ENCODE measurements around the gene MESD.

MESD gene

DNA sequence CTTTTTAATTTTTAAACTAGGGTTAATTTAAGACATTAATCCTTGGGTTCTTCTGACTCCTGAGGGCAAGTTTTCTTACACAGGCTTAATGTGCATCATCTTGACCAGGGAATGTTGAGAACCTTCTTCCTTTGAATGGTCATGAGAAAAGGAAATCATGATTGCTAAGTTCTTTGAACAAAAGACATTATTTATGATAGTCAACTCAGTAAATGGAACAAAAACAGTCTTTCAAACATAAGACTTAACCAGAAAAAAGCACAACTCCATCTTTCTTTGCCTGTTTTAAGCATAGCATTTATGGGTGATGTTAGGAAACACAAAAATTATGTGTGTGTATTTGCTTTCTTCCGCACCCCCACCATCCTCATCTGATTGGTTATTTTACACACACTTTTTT lies 16.5 kb upstream of the MESD start:
- Mint-ChIP-seq H3K27me3 (no peaks in the 10 kb centered on the region), H3K4me3 (no peak overlapping the region), H3K9me3 (no peaks in the 10 kb centered on the region), H3K27ac (peak overlapping the region; percentile 67), H3K36me3 (peaks cover 15 to 24% of the 10 kb centered on the region in 2 donors), H3K4me1 (peaks cover 18 to 50% of the 10 kb centered on the region in 2 donors)
- no peak for ATAC-seq (replicated peaks)
- no peak for DNase-seq

DNA sequence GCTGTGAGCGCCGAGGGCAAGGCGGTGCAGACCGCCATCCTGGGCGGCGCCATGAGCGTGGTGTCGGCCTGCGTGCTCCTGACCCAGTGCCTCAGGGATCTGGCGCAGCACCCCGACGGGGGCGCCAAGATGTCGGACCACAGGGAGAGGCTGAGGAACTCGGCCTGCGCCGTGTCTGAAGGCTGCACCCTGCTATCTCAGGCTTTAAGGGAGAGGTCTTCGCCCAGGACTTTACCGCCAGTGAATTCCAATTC lies 13.4 kb upstream of the MESD start:
- H3K4me3 Mint-ChIP-seq = peak overlapping the region; percentile 58 to 72
- H3K27me3 Mint-ChIP-seq = no peaks in the 10 kb centered on the region
- H3K36me3 Mint-ChIP-seq = peaks cover 15 to 20% of the 10 kb centered on the region in 2 donors
- no peak for DNase-seq
- no peaks in the 10 kb centered on the region for H3K9me3 Mint-ChIP-seq
- peaks cover 27 to 58% of the 10 kb centered on the region in 2 donors for H3K4me1 Mint-ChIP-seq
- H3K27ac Mint-ChIP-seq = no peak overlapping the region
- no peak for ATAC-seq (replicated peaks)

DNA sequence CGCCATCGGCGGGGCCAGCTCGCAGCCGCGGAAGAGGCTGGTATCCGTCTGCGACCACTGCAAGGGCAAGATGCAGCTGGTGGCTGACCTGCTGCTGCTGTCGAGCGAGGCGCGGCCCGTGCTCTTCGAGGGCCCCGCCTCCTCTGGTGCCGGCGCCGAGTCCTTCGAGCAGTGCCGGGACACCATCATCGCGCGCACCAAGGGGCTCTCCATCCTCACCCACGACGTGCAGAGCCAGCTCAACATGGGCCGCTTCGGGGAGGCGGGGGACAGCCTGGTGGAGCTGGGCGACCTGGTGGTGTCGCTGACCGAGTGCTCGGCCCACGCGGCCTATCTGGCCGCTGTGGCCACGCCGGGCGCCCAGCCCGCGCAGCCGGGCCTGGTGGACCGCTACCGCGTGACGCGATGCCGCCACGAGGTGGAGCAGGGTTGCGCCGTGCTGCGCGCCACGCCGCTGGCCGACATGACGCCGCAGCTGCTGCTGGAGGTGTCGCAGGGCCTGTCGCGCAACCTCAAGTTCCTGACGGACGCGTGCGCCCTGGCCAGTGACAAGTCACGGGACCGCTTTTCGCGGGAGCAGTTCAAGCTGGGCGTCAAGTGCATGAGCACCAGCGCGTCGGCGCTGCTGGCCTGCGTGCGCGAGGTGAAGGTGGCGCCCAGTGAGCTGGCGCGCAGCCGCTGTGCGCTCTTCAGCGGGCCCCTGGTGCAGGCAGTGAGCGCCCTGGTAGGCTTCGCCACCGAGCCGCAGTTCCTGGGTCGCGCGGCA lies 12.9 kb upstream of the MESD start:
- H3K4me1 Mint-ChIP-seq = peaks cover 27 to 52% of the 10 kb centered on the region in 2 donors
- no peaks in the 10 kb centered on the region for H3K27me3 Mint-ChIP-seq
- H3K27ac Mint-ChIP-seq = peak overlapping the region; percentile 42
- ATAC-seq (replicated peaks) (no peak), DNase-seq (no peak)
- H3K4me3 Mint-ChIP-seq = peak overlapping the region; percentile 72 to 91
- H3K36me3 Mint-ChIP-seq = peaks cover 15 to 20% of the 10 kb centered on the region in 2 donors
- H3K9me3 Mint-ChIP-seq = no peaks in the 10 kb centered on the region

DNA sequence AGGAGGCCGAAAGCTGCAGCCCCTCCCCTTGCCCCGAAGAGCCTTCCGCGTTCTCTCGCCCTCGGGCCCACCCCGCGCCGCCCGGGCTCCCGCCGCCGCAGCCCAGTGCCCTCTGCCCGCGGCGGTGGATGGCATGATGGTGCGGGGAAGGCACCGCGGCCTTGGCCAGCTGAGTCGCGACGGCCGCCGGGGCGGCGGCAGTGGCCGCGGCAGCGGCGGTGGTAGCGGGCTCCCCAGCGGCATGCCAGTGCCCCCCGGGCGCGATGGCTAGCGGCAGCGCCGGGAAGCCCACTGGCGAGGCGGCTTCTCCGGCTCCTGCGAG lies 12.4 kb upstream of the MESD start:
- no peaks in the 10 kb centered on the region for H3K9me3 Mint-ChIP-seq
- H3K4me1 Mint-ChIP-seq = peaks cover 29 to 52% of the 10 kb centered on the region in 2 donors
- DNase-seq (no peak), ATAC-seq (replicated peaks) (no peak)
- H3K27me3 Mint-ChIP-seq = no peaks in the 10 kb centered on the region
- peak overlapping the region; percentile 90 for H3K27ac Mint-ChIP-seq
- H3K36me3 Mint-ChIP-seq = peaks cover 15 to 20% of the 10 kb centered on the region in 2 donors
- peak overlapping the region; percentile 84 to 91 for H3K4me3 Mint-ChIP-seq

DNA sequence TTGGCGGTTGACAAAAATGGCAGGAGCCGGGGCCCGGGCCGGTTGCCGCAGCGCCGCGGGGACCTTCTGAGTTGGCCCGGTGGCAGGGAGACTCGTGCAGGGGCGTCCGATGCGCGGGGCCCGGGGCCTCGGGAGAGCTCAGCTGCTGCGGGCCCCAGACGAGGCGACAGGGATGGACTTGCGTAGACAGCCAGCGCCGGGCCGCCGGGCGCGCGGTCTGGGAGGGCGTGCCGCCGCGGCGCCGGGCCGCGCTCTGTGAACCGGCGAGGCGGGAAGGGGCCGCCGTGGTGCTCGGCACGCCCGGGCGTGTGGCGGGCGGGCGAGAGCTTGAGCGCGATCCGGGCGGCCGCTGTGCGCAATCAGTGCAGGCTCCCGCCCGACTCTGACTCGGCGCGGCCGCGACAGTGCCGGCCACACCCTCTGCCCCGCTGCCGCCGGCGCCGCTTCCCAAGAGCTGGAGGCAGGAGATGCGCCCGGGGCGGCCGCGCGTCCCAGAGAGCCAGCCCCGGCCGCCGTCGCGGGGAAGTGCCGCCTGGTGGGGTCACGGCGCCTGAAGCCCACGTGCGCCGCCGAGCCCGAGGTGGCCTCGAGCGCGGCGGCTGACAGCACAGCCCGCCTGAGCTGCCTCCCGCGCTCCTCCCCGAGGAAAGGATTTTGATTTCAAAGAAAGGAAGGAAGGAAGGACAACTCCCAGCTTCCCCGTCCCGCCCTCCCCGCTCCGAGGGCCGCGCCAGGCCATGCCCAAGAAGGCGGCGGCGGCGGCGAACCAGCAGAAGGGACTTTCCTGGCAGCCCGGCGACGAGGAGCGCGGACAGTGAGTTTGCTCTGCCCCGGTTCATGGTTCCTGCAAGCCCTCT lies 11.8 kb upstream of the MESD start:
- Mint-ChIP-seq H3K27ac (peak overlapping the region; percentile 94), H3K27me3 (no peaks in the 10 kb centered on the region), H3K9me3 (no peaks in the 10 kb centered on the region), H3K4me3 (peak overlapping the region; percentile 89 to 91), H3K36me3 (peaks cover 15 to 19% of the 10 kb centered on the region in 2 donors), H3K4me1 (peaks cover 29 to 52% of the 10 kb centered on the region in 2 donors)
- ATAC-seq (replicated peaks) = peak; percentile 49 to 55
- DNase-seq = peak; percentile 41

DNA sequence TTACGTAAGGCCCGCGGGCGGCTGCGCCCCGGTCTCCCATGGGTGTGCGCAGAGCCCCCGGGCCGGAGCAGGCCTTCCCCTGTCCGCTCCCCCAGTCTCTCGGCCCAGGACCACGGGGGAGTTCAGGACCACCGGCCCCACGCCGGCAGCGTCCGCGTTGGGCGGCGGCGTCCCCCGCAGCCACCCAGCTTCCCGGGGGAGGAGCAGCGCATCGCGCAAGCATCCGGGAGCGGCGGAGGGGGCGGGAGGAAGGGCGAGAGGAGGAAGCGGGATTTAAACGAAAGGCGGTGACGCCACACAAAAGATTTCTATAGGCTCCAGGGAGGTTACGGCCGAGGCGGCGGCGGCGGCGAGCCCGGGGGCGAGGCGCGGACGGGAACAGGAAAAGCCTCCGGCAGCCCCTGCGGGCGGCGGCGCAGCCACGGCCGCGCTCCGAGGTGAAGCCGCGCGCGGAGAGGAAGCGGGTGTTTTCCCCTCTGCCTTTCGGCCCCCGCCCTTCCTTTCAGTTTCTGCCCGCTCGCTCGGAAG lies 11.1 kb upstream of the MESD start, which contains the start of gene TLNRD1:
Gene TLNRD1 (plus strand): TSS at position 300 of the 528 bp plus-strand sequence. CDS start 1,349 bp downstream, outside the sequence.
- peak within 1 kb of the TSS; percentile 94 for H3K27ac Mint-ChIP-seq
- peak; percentile 75 to 76 for ATAC-seq (replicated peaks)

DNA sequence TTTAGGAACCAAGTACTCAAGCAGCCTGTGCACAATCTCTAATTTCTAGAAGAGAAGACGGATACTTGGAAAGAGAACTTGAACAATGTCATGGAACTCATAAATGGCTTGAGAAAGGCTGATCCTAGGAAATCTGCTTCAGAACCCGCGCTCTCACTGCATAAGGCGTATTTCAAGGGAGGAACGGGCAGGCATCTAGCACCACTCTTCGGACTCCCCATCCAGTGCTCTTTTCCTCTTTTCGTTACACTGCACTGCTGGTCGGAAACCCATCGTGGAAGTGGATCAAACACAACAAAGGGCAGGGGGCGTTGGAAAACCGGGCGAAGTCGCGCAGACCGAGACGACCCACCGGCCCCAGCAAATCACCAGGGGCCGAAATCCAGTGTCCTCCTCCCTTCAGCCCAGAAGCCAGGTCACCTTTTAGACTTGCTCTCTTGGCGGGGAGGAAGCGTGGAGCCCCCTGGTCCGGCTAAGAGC lies 10.6 kb upstream of the MESD start:
- Mint-ChIP-seq H3K27ac (peak overlapping the region; percentile 94), H3K4me3 (peak overlapping the region; percentile 89 to 91), H3K27me3 (no peaks in the 10 kb centered on the region), H3K9me3 (no peaks in the 10 kb centered on the region), H3K36me3 (peaks cover 14 to 17% of the 10 kb centered on the region in 2 donors), H3K4me1 (peaks cover 29 to 45% of the 10 kb centered on the region in 2 donors)
- ATAC-seq (replicated peaks) = no peak
- DNase-seq = no peak

More for the DNA sequence above, 11.1 kb upstream of the MESD start, which contains the start of gene TLNRD1:
- H3K36me3 Mint-ChIP-seq = peaks cover 14 to 17% of the 10 kb centered on the region in 2 donors
- H3K4me1 Mint-ChIP-seq = peaks cover 29 to 50% of the 10 kb centered on the region in 2 donors
- no peaks in the 10 kb centered on the region for H3K9me3 Mint-ChIP-seq
- peak; percentile 84 for DNase-seq
- no peaks in the 10 kb centered on the region for H3K27me3 Mint-ChIP-seq
- peak within 1 kb of the TSS; percentile 89 to 91 for H3K4me3 Mint-ChIP-seq

DNA sequence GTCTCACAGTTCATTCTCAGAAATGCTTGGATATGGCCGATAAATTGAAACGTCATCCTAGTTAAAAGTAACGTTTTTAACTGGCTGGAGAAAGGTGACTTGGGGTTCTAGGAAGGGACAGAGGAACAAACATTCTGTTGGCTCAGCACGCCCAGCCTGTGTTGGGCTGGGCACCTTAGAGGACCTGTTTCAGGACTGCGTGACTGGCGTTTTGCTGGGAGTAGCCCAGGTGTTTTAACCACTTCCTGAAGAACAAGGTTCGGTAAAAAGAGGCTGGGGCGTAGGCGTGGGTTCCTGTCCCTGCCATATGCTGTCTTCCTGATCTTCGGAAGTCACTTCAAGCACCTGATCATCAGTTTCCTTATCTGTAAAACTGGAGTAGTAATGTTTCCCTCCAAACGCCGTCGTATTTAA lies 10.0 kb upstream of the MESD start:
- Mint-ChIP-seq H3K27ac (peak overlapping the region; percentile 94), H3K27me3 (no peaks in the 10 kb centered on the region), H3K9me3 (no peaks in the 10 kb centered on the region), H3K4me1 (peaks cover 27 to 39% of the 10 kb centered on the region in 2 donors), H3K4me3 (peak overlapping the region; percentile 89 to 91), H3K36me3 (peaks cover 12 to 15% of the 10 kb centered on the region in 2 donors)
- ATAC-seq (replicated peaks) (peak; percentile 17 to 19), DNase-seq (peak; percentile 53)

DNA sequence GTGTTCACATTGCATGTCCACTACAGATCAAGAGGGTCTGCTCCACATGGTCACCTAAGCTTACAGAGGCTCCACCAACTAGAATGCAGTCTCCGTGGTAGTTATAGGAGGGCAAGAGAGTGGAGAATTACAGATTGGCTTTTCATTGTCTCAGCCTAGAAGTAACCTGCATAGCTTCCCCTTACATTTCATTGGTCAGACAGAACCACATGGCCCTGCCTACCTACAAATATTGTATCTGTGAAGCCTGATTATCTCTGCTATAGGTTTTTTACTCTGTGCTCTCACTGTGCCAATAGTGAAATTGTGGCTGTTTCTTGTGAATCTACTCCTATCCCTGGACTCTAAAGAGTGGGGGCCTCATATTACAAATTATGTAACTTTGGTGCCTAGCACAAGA lies 8.6 kb upstream of the MESD start:
- DNase-seq = no peak
- Mint-ChIP-seq H3K36me3 (peaks cover 1 to 2% of the 10 kb centered on the region in 2 donors), H3K4me3 (no peak overlapping the region), H3K9me3 (no peaks in the 10 kb centered on the region), H3K4me1 (peaks cover 16 to 25% of the 10 kb centered on the region in 2 donors), H3K27me3 (no peaks in the 10 kb centered on the region), H3K27ac (peak overlapping the region; percentile 88)
- no peak for ATAC-seq (replicated peaks)

DNA sequence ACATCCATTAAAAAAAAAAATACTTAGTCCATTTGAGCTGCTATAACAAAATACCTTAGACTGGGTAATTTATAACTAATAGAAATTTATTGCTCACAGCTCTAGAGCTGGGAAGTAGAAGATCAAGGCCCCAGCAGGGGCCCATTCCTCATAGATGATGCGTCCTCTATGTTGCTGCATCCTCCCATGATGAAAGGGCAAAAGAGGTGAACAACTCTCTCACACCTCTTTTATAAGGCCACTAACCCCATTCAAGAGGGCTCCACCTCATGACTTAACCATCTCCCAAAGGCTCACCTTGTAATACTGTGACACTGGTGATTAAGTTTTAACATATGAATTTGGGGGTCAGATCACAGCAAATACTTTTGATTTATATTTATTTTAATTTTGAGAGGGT lies 8.1 kb upstream of the MESD start:
- H3K36me3 Mint-ChIP-seq = peaks cover 0 to 2% of the 10 kb centered on the region in 2 donors
- DNase-seq (no peak), ATAC-seq (replicated peaks) (no peak)
- H3K27ac Mint-ChIP-seq = no peak overlapping the region
- H3K4me1 Mint-ChIP-seq = peaks cover 15 to 22% of the 10 kb centered on the region in 2 donors
- no peak overlapping the region for H3K4me3 Mint-ChIP-seq
- no peaks in the 10 kb centered on the region for H3K9me3 Mint-ChIP-seq
- H3K27me3 Mint-ChIP-seq = no peaks in the 10 kb centered on the region

DNA sequence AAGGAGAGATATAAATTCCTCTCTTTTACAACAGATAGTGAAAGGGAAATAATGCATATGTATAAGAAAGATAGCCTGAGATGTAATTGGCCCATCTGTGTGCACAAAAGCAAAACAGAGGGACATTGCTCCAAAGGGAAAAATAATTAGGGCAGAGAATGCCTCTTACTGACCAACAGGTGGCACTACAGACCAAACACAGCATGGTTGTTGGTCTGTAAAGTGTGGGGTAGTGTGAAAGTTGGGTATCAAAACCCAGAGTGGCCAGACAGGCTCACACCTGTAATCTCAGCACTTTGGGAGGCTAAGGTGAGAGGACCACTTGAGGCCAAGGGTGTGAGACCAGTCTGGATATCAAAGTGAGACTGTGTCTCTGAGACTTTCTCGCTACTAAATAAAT lies 6.6 kb upstream of the MESD start:
- DNase-seq = no peak
- Mint-ChIP-seq H3K27me3 (no peaks in the 10 kb centered on the region), H3K36me3 (no peaks in the 10 kb centered on the region), H3K9me3 (no peaks in the 10 kb centered on the region), H3K4me1 (peaks cover 14 to 27% of the 10 kb centered on the region in 2 donors), H3K27ac (no peak overlapping the region), H3K4me3 (no peak overlapping the region)
- no peak for ATAC-seq (replicated peaks)

DNA sequence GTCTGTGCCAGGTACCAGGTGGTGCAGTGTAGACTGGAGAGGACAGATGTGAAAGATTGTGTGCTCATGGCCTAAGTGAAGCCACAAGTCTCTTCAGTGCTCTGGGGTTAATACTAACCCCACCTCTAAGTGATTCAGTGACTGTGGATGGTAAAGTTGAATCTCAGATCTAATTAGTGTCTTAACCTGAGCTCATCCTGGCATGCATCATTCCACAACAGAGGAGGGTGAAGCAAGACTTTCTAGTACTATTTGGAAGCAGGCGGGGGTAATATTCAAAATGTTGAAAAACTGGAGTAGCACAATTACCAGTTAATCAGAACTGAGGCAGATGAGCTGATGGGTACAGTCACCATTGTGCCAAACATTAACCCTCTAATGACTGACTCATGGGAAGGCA lies 2.8 kb upstream of the MESD start:
- no peaks in the 10 kb centered on the region for H3K9me3 Mint-ChIP-seq
- H3K27me3 Mint-ChIP-seq = no peaks in the 10 kb centered on the region
- H3K4me1 Mint-ChIP-seq = peaks cover 12 to 27% of the 10 kb centered on the region in 2 donors
- DNase-seq (no peak), ATAC-seq (replicated peaks) (no peak)
- no peak overlapping the region for H3K27ac Mint-ChIP-seq
- H3K4me3 Mint-ChIP-seq = no peak overlapping the region
- peaks cover 8 to 14% of the 10 kb centered on the region in 2 donors for H3K36me3 Mint-ChIP-seq

DNA sequence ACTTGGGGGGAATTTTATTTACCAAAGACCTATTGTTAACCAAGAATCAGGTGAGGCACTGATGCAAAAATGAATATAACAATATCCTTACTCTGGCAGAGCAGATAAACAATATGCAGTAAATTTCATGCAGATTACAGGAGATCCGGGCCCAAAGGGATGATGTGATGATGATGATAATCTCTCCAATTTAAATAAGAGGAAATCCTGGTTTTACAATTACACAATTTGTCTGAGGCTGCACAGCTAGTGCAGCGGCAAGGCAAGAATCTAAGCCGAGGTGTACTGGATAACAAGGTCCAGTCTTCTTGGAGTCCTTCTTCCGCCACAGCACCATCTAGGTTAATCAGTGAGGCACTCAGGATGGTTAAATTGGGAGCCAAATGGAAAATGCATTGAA lies 2.4 kb upstream of the MESD start:
- DNase-seq (no peak), ATAC-seq (replicated peaks) (no peak)
- Mint-ChIP-seq H3K4me1 (peaks cover 13 to 30% of the 10 kb centered on the region in 2 donors), H3K27me3 (no peaks in the 10 kb centered on the region), H3K36me3 (peaks cover 8 to 15% of the 10 kb centered on the region in 2 donors), H3K9me3 (no peaks in the 10 kb centered on the region), H3K27ac (no peak overlapping the region), H3K4me3 (no peak overlapping the region)

DNA sequence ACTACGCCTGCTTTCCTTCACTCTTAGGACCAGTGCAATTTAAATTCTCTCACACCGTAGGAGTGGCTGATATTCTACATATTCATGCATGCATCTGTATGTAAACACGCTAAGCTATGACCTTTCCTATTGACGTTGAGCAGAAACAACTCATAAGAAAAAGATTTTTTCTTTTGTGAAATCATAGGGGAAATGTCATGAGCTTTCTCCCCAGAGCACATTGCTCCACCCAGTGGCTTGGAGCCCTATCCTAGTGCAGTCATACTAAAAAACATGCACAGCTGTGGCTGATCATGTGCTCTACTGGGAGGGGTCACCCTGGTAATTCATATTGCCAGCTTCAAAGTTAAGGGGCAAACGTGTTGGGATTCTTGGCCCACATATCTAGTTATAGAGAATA lies 1.8 kb upstream of the MESD start:
- peaks cover 17 to 36% of the 10 kb centered on the region in 2 donors for H3K4me1 Mint-ChIP-seq
- H3K4me3 Mint-ChIP-seq = no peak overlapping the region

More for the DNA sequence above, 1.8 kb upstream of the MESD start:
- DNase-seq = no peak
- Mint-ChIP-seq H3K36me3 (peaks cover 8 to 21% of the 10 kb centered on the region in 2 donors), H3K27me3 (no peaks in the 10 kb centered on the region), H3K9me3 (no peaks in the 10 kb centered on the region), H3K27ac (no peak overlapping the region)
- ATAC-seq (replicated peaks) = no peak

All from stimulated activated naive B cell treated with anti-CD40 and anti-IgM and Interleukin-4, amounts not matched to agents 10 μg/mL and 1 μg/mL and 100 μg/mL, for 72 hours (primary cell).